IMR-90 (cell line): Measurements from ENCODE around the gene DZIP1L. TPM values are rescaled to one million over a fixed set of nuclear protein-coding genes. Genes with fewer than 3 reads are reported as not detected.

Experiments
- ATAC-seq: fragments of 200-7000 bp; cut with Tn5 transposase; 2 replicates; pipeline ENCODE4 v1.9.1; 2020; ENCODE audit warnings: low read depth, mild to moderate bottlenecking, moderate library complexity
- BruUV-seq: library from RNA; stranded (reverse); fragments of 400-500 nt; replicated peaks from 2 replicates; lab custom pipeline; 2021; lab: Mats Ljungman, UMichigan
- CTCF ChIA-PET: fragments of 300-600 bp; formaldehyde crosslinking; extraction: SDS; loops from one replicate; lab custom pipeline; 2021; ENCODE audit warnings: antibody characterized with exemption; lab: Yijun Ruan, JAX
- POLR2A ChIA-PET: fragments of 300-600 bp; sonication (Branson Sonifier 250); formaldehyde crosslinking; loops from one replicate; lab custom pipeline; 2022; ENCODE audit warnings: antibody characterized with exemption; ENCODE audit not compliant: unreplicated experiment; lab: Charles Lee
- DNase-seq: peaks from one replicate; pipeline ENCODE4 v3.0.0; 2013
- H2AFZ ChIP-seq: replicated peaks from 2 replicates; pipeline ENCODE3; 2013; ENCODE audit warnings: low read length, mild to moderate bottlenecking; ENCODE audit not compliant: poor library complexity
- H2AK5ac ChIP-seq: 2 replicates; pipeline ENCODE4 v1.6.1; 2013; ENCODE audit warnings: low read depth, low read length, inconsistent platforms
- H2AK9ac ChIP-seq: replicated peaks from 2 replicates; pipeline ENCODE3; 2013; ENCODE audit warnings: mild to moderate bottlenecking, low read depth, low read length, moderate library complexity; ENCODE audit not compliant: poor library complexity
- H2BK120ac ChIP-seq: 2 replicates; pipeline ENCODE4 v1.6.1; 2013; ENCODE audit warnings: low read depth, low read length, inconsistent platforms
- H2BK15ac ChIP-seq: 3 replicates; pipeline ENCODE4 v1.6.1; 2013; ENCODE audit warnings: low read depth, low read length, inconsistent platforms
- H2BK20ac ChIP-seq: 2 replicates; pipeline ENCODE4 v1.6.1; 2013; ENCODE audit warnings: low read depth, mild to moderate bottlenecking, inconsistent platforms, low read length, moderate library complexity
- H2BK5ac ChIP-seq: 2 replicates; pipeline ENCODE4 v1.6.1; 2013; ENCODE audit warnings: mild to moderate bottlenecking, low read depth, low read length, inconsistent platforms; ENCODE audit not compliant: poor library complexity, severe bottlenecking
- H3K14ac ChIP-seq: replicated peaks from 2 replicates; pipeline ENCODE4 v1.6.1; 2013; ENCODE audit warnings: low read depth, low read length, inconsistent platforms
- H3K18ac ChIP-seq: 2 replicates; pipeline ENCODE4 v1.6.1; 2013; ENCODE audit warnings: low read depth, low read length, control low read depth
- H3K23ac ChIP-seq: 2 replicates; pipeline ENCODE4 v1.6.1; 2013; ENCODE audit warnings: low read depth, low read length, inconsistent platforms
- H3K27ac ChIP-seq: 2 replicates; pipeline ENCODE4 v1.5.1; 2013; ENCODE audit warnings: mild to moderate bottlenecking, control low read depth, low read length; ENCODE audit not compliant: insufficient read depth
- H3K27me3 ChIP-seq: 2 replicates; pipeline ENCODE4 v1.6.1; 2013; ENCODE audit warnings: low read length; ENCODE audit not compliant: control insufficient read depth, insufficient read depth
- H3K36me3 ChIP-seq: 2 replicates; pipeline ENCODE4 v1.6.1; 2013; ENCODE audit warnings: low read length, mixed read lengths; ENCODE audit not compliant: control insufficient read depth, insufficient read depth
- H3K4ac ChIP-seq: 2 replicates; pipeline ENCODE4 v1.6.1; 2013; ENCODE audit warnings: low read depth, low read length, inconsistent platforms
- H3K4me1 ChIP-seq: 2 replicates; pipeline ENCODE4 v1.6.1; 2013; ENCODE audit warnings: low read length, mixed read lengths; ENCODE audit not compliant: control insufficient read depth, insufficient read depth
- H3K4me2 ChIP-seq: 2 replicates; pipeline ENCODE4 v1.6.1; 2013; ENCODE audit warnings: low read depth, mild to moderate bottlenecking, control low read depth, low read length, moderate library complexity
- H3K4me3 ChIP-seq: 2 replicates; pipeline ENCODE4 v1.5.1; 2013; ENCODE audit warnings: low read depth, mild to moderate bottlenecking, control low read depth, low read length, moderate library complexity; ENCODE audit not compliant: insufficient read depth
- H3K56ac ChIP-seq: 2 replicates; pipeline ENCODE4 v1.6.1; 2013; ENCODE audit warnings: low read length, inconsistent platforms; ENCODE audit not compliant: insufficient read depth; ENCODE audit errors: extremely low read depth
- H3K79me1 ChIP-seq, 2 experiments: 2 replicates each; pipeline ENCODE4 v1.6.1; 2013; ENCODE audit warnings: low read length in 2 of 2, inconsistent platforms in 1 of 2, low read depth in 1 of 2
- H3K9ac ChIP-seq: 2 replicates; pipeline ENCODE4 v1.6.1; 2013; ENCODE audit warnings: low read depth, low read length, control low read depth
- H3K9me1 ChIP-seq: 2 replicates; pipeline ENCODE4 v1.6.1; 2013; ENCODE audit warnings: low read length, inconsistent platforms; ENCODE audit not compliant: insufficient read depth
- H3K9me3 ChIP-seq: 2 replicates; pipeline ENCODE4 v1.6.1; 2013; ENCODE audit warnings: low read length; ENCODE audit not compliant: control insufficient read depth, insufficient read depth
- H4K20me1 ChIP-seq: 2 replicates; pipeline ENCODE4 v1.6.1; 2013; ENCODE audit warnings: low read length, inconsistent platforms; ENCODE audit not compliant: insufficient read depth
- H4K5ac ChIP-seq: 2 replicates; pipeline ENCODE4 v1.6.1; 2013; ENCODE audit warnings: mild to moderate bottlenecking, low read depth, low read length, control low read depth
- H4K8ac ChIP-seq, 2 experiments: 2 replicates each; pipeline ENCODE4 v1.6.1; 2013; ENCODE audit warnings: low read depth in 2 of 2, low read length in 2 of 2, control low read depth in 1 of 2, inconsistent platforms in 1 of 2
- H4K91ac ChIP-seq: 2 replicates; pipeline ENCODE4 v1.6.1; 2013; ENCODE audit warnings: low read depth, low read length, inconsistent platforms; ENCODE audit not compliant: insufficient read depth
- BHLHE40 ChIP-seq: fragments of 150-350 bp; IDR thresholded peaks from 2 replicates; pipeline ENCODE4 v1.6.1; 2016; ENCODE audit warnings: mild to moderate bottlenecking, low read depth, low read length
- CHD1 ChIP-seq: IDR thresholded peaks from 2 replicates; pipeline ENCODE4 v1.6.1; 2012; ENCODE audit warnings: low read depth, low read length, improper control_type of control experiment
- FOS ChIP-seq: fragments of 150-350 bp; IDR thresholded peaks from 2 replicates; pipeline ENCODE4 v1.6.1; 2016; ENCODE audit warnings: low read depth, low read length
- RAD21 ChIP-seq: IDR thresholded peaks from 2 replicates; pipeline ENCODE4 v1.6.1; 2012; ENCODE audit warnings: low read length, improper control_type of control experiment
- WGBS, 2 experiments: methylation state at CpG; one replicate each; pipeline versions ENCODE4 v1.1.5 to v1.1.7; 2013; ENCODE audit warnings: missing lambda C conversion rate in 2 of 2; ENCODE audit not compliant: insufficient read length in 1 of 2; ENCODE audit errors: extremely low coverage in 2 of 2; 5-methylcytosine and 5-hydroxymethylcytosine counted together
- dilution Hi-C: fragments of 300-500 bp; cut with HindIII; formaldehyde crosslinking; loops from one replicate; pipeline ENCODE4 v1.14.3; 2018; ENCODE audit warnings: low sequenced_read_pairs; ENCODE audit not compliant: unreplicated experiment
- in situ Hi-C: fragments of 300-500 bp; cut with MboI; formaldehyde crosslinking; loops from 3 replicates; pipeline ENCODE4 v1.14.3; 2019; ENCODE audit warnings: low sequenced_read_pairs, inconsistent platforms, mixed read lengths
- intact Hi-C: fragments of 100-400 bp; cut with micrococcal nuclease; formaldehyde crosslinking; loops from 2 replicates; pipeline ENCODE4 v1.10.0; 2022
- polyA plus RNA-seq, 3 experiments: library from polyadenylated mRNA; depleted of rRNA; stranded (reverse); fragments of >200 nt; gene quantifications; 2 replicates each; pipeline ENCODE4 v1.2.3, GENCODE V29; 2012; ENCODE audit warnings: low replicate concordance in 1 of 3
- total RNA-seq: library from RNA; depleted of rRNA; stranded (reverse); fragments of >200 nt; gene quantifications from 2 replicates; pipeline ENCODE4 v1.2.3, GENCODE V29; 2012

DZIP1L gene
- total and polyA plus RNA-seq, 2 of the 4 experiments (the other 2 are of a cell fraction) = 12.9 to 14.7 TPM

GRCh38 chr3:138019281-138020069 lies 95.9 kb downstream of the DZIP1L start:
- Histone ChIP-seq H3K4ac (no peak overlapping the region), H3K4me1 (no peaks in the 10 kb centered on the region), H3K9me3 (no peaks in the 10 kb centered on the region), H2BK5ac (no peak overlapping the region), H3K23ac (no peak overlapping the region), H3K9ac (no peak overlapping the region), H4K91ac (no peak overlapping the region), H4K20me1 (no peaks in the 10 kb centered on the region), H3K4me2 (no peak overlapping the region), H4K5ac (no peak overlapping the region), H2AFZ (no peak overlapping the region), H3K79me1 (no peaks in the 10 kb centered on the region), H3K56ac (no peak overlapping the region), H2AK5ac (no peak overlapping the region), H3K14ac (no peak overlapping the region), H3K18ac (no peak overlapping the region), H3K27me3 (no peaks in the 10 kb centered on the region), H2BK15ac (no peak overlapping the region), H3K9me1 (peaks cover 5% of the 10 kb centered on the region; the same call in 1 of the 2 replicates), H2BK20ac (no peak overlapping the region), H3K27ac (no peak overlapping the region), H2AK9ac (no peak overlapping the region), H3K36me3 (peaks cover 1% of the 10 kb centered on the region; the same call in 1 of the 2 replicates), H3K4me3 (no peak overlapping the region), H4K8ac (no peak overlapping the region), H2BK120ac (no peak overlapping the region)
- DNase-seq = no peak
- TF ChIP-seq BHLHE40 = no peak
- no peak for TF ChIP-seq CHD1
- TF ChIP-seq RAD21 = no peak
- TF ChIP-seq FOS = no peak
- in situ Hi-C loops = no loop called here
- ChIA-PET CTCF (no interaction called here), POLR2A (no interaction called here)
- no TSS peak for BruUV-seq
- dilution Hi-C loops = no loop called here
- WGBS, 2 experiments = 96% methylated on average over 3 of the region's 3 CpGs; no CpG with 5 or more reads in 1 of the 2 experiments
- no peak for ATAC-seq
- intact Hi-C loops = no loop called here
